K562 (cell line): Measurements from ENCODE around the gene FEN1. TPM values are rescaled to one million over a fixed set of nuclear protein-coding genes. Genes with fewer than 3 reads are reported as not detected.
A peak's percentile ranks its signal among the peaks of the same experiment; 100 is the strongest.

Source experiments
- CTCF ChIP-seq, 3 experiments: IDR thresholded peaks in 2 of 3; conservative IDR thresholded peaks in 1 of 3; 2 replicates each; pipeline ENCODE4 v1.5.1; 2011 to 2012; ENCODE audit warnings: low read length in 3 of 3, mild to moderate bottlenecking in 3 of 3, control low read depth in 2 of 3, improper control_type of control experiment in 1 of 3, inconsistent platforms in 1 of 3, low read depth in 1 of 3, mixed read lengths in 1 of 3, moderate library complexity in 1 of 3; ENCODE audit not compliant: insufficient read depth in 2 of 3
- CUX1 ChIP-seq: fragments of 200-800 bp; sonication (Bioruptor generic); IDR thresholded peaks from 2 replicates; pipeline ENCODE4 v1.6.1; 2016; ENCODE audit warnings: missing genetic modification characterization, missing compliant biosample characterization
- EGR1 ChIP-seq: fragments of 450-650 bp; conservative IDR thresholded peaks from 2 replicates; pipeline ENCODE4 v1.6.1; 2017; ENCODE audit warnings: mild to moderate bottlenecking
- ETV5 ChIP-seq: sonication (generic); formaldehyde crosslinking; IDR thresholded peaks from 2 replicates; pipeline ENCODE4 v1.4.0; 2020; ENCODE audit warnings: low read depth, mild to moderate bottlenecking, missing genetic modification reagents
- FOS ChIP-seq: IDR thresholded peaks from 3 replicates; pipeline ENCODE4 v1.6.1; 2011; ENCODE audit not compliant: insufficient read length; ENCODE audit errors: extremely low read depth
- HES1 ChIP-seq: fragments of 450-650 bp; IDR thresholded peaks from 2 replicates; pipeline ENCODE4 v1.6.1; 2016; ENCODE audit warnings: low read depth, mild to moderate bottlenecking, moderate library complexity
- HNRNPUL1 ChIP-seq: fragments of 200-400 bp; formaldehyde crosslinking; IDR thresholded peaks from 2 replicates; pipeline ENCODE4 v1.6.1; 2017; ENCODE audit warnings: low read length
- KDM1A ChIP-seq, 2 experiments: fragments of 450-650 bp; IDR thresholded peaks; 2 replicates each; pipeline ENCODE4 v1.6.1; 2016; ENCODE audit warnings: mild to moderate bottlenecking in 2 of 2
- KLF1 ChIP-seq: fragments of 450-650 bp; IDR thresholded peaks from 2 replicates; pipeline ENCODE4 v1.6.1; 2016; ENCODE audit warnings: missing genetic modification characterization, missing compliant biosample characterization
- KLF6 ChIP-seq: fragments of 250-450 bp; sonication (Bioruptor Pico); IDR thresholded peaks from 2 replicates; pipeline ENCODE4 v1.4.0; 2020; ENCODE audit warnings: mild to moderate bottlenecking, moderate library complexity, borderline replicate concordance
- MEIS2 ChIP-seq: fragments of 450-650 bp; IDR thresholded peaks from 2 replicates; pipeline ENCODE4 v1.6.1; 2014; ENCODE audit warnings: mild to moderate bottlenecking; ENCODE audit not compliant: partially characterized antibody
- MLLT1 ChIP-seq, 2 experiments: fragments of 450-650 bp; IDR thresholded peaks; 2 replicates each; pipeline ENCODE4 v1.6.1; 2016
- MLX ChIP-seq, 2 experiments: fragments of 450-650 bp in 1 of 2; sonication (generic) in 1 of 2; formaldehyde crosslinking; conservative IDR thresholded peaks; 2 replicates each; pipeline versions ENCODE4 v1.4.0 to v1.8.1; 2020 to 2022; ENCODE audit warnings: mild to moderate bottlenecking in 1 of 2, missing genetic modification reagents in 1 of 2
- PML ChIP-seq: IDR thresholded peaks from 2 replicates; pipeline ENCODE4 v1.6.1; 2012; ENCODE audit warnings: low read length, inconsistent platforms
- SETDB1 ChIP-seq: IDR thresholded peaks from one replicate; pipeline ENCODE4 v1.6.1; 2012; ENCODE audit warnings: low read length, control low read depth, inconsistent platforms
- STAT5A ChIP-seq: IDR thresholded peaks from 2 replicates; pipeline ENCODE4 v1.6.1; 2012; ENCODE audit warnings: low read length, inconsistent platforms, borderline replicate concordance
- ZNF175 ChIP-seq: fragments of 200-800 bp; sonication (Bioruptor generic); IDR thresholded peaks from 2 replicates; pipeline ENCODE4 v1.6.1; 2016; ENCODE audit warnings: low read depth, mild to moderate bottlenecking, missing genetic modification characterization, missing compliant biosample characterization
- polyA plus RNA-seq, 8 experiments: library from polyadenylated mRNA; depleted of rRNA in 4 of 8; stranded (reverse) in 5 of 8; unstranded in 3 of 8; fragments of >200 nt; fragmentation: Nextera tagmentation in 2 of 8; fragmentation: Illumina TruSeq in 1 of 8; extraction: Ambion mirVana in 2 of 8; extraction: Trizol in 1 of 8; gene quantifications; 2 replicates each; pipeline versions ENCODE4 v1.2.1 to v1.2.3, GENCODE V29; 2011 to 2014; ENCODE audit warnings: inconsistent platforms in 1 of 8, missing spikeins in 1 of 8
- total RNA-seq, 7 experiments: library from RNA; depleted of rRNA in 6 of 7; stranded (reverse); fragments of >200 nt in 6 of 7; fragmentation: Illumina TruSeq in 2 of 7; extraction: Trizol in 2 of 7; gene quantifications; 2 replicates each; pipeline versions ENCODE4 v1.2.1 to v1.2.3, GENCODE V29; 2011 to 2021; ENCODE audit warnings: low replicate concordance in 1 of 7

Gene FEN1
- total and polyA plus RNA-seq, 9 of the 15 experiments (the other 6 are each of a cell fraction or from before 2014, with no cell fraction given) = 58.1 to 156 (median 137) TPM

GRCh38 chr11:61841636-61842527 is 49.2 kb downstream of the FEN1 start (continued):
- TF ChIP-seq FOS (no peak), SETDB1 (no peak), MLX (CRISPR knock-in tag; conservative IDR thresholded peaks at IDR 0.05) (no peak), EGR1 (no peak), ZNF175 (CRISPR knock-in tag) (peak; percentile 61; the same call in 1 of the 2 replicates), HNRNPUL1 (no peak), MLLT1 (IDR thresholded peaks at IDR 0.05) (peak in 1 of 2 experiments; percentile 67; a peak in 1 of 4 replicates), KDM1A (IDR thresholded peaks at IDR 0.05) (peak; percentile 86 to 91), STAT5A (peak; percentile 78), MEIS2 (peak; percentile 82), PML (peak; percentile 80), CTCF (IDR thresholded peaks at IDR 0.05 in 2 of 3, conservative IDR thresholded peaks at IDR 0.05 in 1 of 3; ENCODE audit: insufficient read depth in 2 of 3, low read depth in 1 of 3, low read length in 3 of 3) (no peak), CUX1 (no peak), ETV5 (CRISPR knock-in tag) (peak; percentile 87), KLF6 (CRISPR knock-in tag) (peak; percentile 13; the same call in 1 of the 2 replicates), KLF1 (no peak), HES1 (peak; percentile 57; the same call in 1 of the 2 replicates)
